ENCODE data around the gene CNPY4.

The CNPY4 gene

DNA sequence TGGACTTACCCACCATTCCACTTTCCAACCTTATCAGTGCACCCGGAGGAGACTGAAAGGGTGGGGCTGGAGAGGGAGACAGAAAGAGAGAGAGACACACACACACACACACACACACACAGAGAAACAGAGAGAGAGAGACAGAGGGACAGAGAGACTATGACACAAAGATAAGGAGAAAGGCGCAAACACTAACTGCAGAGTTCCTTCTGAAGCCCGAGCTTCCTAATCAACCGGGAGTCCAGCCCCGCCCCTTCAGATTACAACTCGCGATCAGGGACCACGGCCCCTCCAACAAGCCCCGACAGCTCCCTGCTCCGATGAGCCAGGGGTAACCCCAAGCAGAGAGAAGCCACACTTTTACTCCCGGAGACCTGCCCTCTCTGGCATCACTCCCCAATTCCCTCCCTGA, 48.5 kb downstream of the CNPY4 start:
- no peak for DNase-seq (ENCODE audit: low read depth)

DNA sequence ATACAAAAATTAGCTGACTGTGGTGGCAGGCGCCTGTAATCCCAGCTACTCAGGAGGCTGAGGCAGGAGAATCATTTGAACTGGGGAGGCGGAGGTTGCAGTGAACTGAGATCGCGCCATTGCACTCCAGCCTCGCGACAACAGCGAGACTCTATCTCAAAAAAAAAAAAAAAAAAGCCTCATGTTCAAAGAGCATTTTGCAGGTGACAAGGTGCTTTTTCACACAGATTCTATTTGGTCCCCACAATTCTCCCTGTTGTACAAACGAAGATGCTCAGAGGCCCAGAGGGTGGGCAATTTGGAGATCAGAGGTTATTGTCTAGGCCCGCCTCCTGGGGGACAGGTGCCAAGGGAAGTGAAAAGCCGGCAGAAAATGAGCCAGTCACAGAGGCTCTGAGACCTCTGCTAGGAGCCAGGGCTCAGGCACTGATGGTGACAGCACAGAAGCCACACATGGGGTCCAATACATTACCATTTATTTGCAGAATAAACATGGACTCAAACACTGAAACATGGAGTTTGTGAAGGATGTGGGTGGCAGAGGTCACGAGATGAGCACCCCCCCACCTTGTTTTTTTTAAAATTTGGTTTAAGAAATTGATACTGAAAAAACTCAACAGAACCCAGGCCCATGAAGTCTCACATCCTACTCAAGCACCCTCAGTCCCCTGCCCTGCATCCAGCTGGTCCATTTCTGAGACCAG, 49.9 kb downstream of the CNPY4 start:
- no peak for DNase-seq (ENCODE audit: low read depth)

GRCh38 chr7:100170101-100170897, 50.9 kb downstream of the CNPY4 start:
- DNase-seq (ENCODE audit: low read depth): no peak

DNA sequence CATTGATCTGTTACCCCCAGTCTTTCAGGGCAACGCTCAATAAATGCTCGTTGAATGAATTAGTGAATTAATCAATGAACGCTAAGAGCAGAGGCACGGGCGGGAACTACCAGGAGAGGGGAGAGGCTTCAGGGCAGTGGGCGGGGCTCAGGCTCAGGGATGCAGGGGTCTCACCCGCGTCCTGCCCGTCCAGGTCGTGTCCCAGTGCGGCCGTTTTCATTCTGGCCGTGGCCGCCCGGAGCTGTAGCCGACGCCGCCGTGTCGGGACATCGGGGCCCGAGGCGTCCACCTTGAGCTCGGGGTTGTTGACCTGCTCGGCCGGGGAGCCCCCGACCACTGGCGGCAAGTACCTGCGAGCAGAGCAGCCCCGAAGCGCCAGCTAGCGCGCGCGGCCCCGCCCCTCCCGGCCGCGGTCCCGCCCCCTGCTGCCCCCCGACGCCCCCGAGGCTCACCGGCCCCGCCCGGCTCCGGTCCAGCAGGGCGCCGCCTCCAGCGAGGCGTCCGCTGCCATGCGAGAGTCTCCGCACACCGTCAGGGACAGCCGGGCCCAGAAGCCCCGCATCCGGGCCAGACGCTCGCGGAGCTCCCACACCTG, 51.8 kb downstream of the CNPY4 start:
- no peak for DNase-seq (ENCODE audit: low read depth)

DNA sequence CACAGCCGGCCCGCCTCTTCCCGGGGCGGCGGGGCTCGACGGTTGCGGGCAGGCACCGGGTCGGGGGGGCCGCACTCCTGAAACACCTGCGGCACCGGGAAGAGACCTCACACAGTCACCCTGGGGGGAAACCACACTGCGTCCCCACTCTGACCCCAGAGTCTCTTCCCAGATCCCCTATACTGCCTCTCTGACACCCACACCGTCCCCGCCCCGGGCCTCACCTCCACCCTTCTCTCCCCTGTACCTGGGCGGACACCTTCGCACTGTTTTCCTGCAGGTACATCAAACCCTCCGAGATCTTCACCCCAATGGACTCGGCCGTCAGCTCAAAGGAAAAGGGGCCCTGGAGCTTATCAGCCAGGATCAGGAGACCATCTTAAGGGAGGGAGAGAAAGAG, 52.4 kb downstream of the CNPY4 start:
- no peak for DNase-seq (ENCODE audit: low read depth)

- DNase-seq (ENCODE audit: low read depth): no peak
Measured at GRCh38 chr7:100173806-100174495, 54.5 kb downstream of the CNPY4 start.

DNA sequence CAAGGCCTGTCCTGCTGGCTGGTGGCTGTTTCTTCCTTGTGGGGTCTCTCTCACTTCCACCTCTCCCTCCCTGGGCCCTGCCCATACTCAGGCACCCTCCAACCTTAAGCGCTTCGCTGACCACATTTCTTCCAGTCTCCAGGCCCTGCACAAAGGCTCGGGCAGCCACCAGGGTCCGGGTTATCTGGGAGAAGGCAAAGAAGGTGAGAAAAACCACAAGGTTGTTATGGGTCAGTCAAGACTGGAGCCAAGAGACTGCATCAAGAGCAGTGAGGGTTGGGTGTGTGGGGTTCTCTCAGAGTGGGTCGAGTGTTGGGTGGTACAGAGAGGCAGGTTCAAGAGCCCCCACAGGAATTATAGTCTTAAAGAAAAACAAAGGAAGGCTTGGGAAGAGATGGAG, 55.1 kb downstream of the CNPY4 start:
- DNase-seq (ENCODE audit: low read depth): no peak
